GM12891 (cell line): ENCODE measurements around the gene SMC6.

ENCODE experiments used
- DNase-seq: peaks from one replicate; pipeline ENCODE4 v3.0.0; 2011; ENCODE audit warnings: low spot score; ENCODE audit not compliant: insufficient read length
- FAIRE-seq: peaks from 2 replicates; lab custom pipeline; 2011; peaks lifted over from hg19 to GRCh38; lab: Jason Lieb, UNC
- PAX5 ChIP-seq: IDR thresholded peaks from 2 replicates; pipeline ENCODE4 v1.6.1; 2011; ENCODE audit warnings: low read length, moderate library complexity, mild to moderate bottlenecking; ENCODE audit not compliant: insufficient read depth, severe bottlenecking
- POLR2A ChIP-seq: IDR thresholded peaks from 2 replicates; pipeline ENCODE4 v1.6.1; 2011; ENCODE audit warnings: low read depth, low read length, control low read depth
- POLR2AphosphoS5 ChIP-seq: IDR thresholded peaks from 2 replicates; pipeline ENCODE4 v1.6.1; 2011; ENCODE audit warnings: low read depth, low read length, control low read depth
- POU2F2 ChIP-seq: IDR thresholded peaks from 2 replicates; pipeline ENCODE4 v1.6.1; 2011; ENCODE audit warnings: low read depth, mild to moderate bottlenecking, control low read depth, low read length, moderate library complexity
- SPI1 ChIP-seq: IDR thresholded peaks from 2 replicates; pipeline ENCODE4 v1.6.1; 2011; ENCODE audit warnings: low read depth, low read length, control low read depth
- TAF1 ChIP-seq: IDR thresholded peaks from 2 replicates; pipeline ENCODE4 v1.6.1; 2011; ENCODE audit warnings: low read depth, low read length, control low read depth

SMC6 gene

GRCh38 chr2:17791817-17792130, 38.2 kb upstream of the SMC6 start:
- DNase-seq = no peak
- FAIRE-seq = no peak
- TF ChIP-seq SPI1 (no peak), TAF1 (no peak), POLR2A (no peak), PAX5 (no peak), POLR2AphosphoS5 (no peak), POU2F2 (no peak)

- FAIRE-seq (no peak), DNase-seq (no peak)
These were observed 37.7 kb upstream of the SMC6 start for GRCh38 chr2:17791121-17791816.

GRCh38 chr2:17790536-17790935, 36.9 kb upstream of the SMC6 start:
- DNase-seq (no peak), FAIRE-seq (no peak)
- TF ChIP-seq POLR2AphosphoS5 = no peak
- TF ChIP-seq TAF1 = no peak
- no peak for TF ChIP-seq POLR2A
- TF ChIP-seq SPI1 = no peak
- no peak for TF ChIP-seq POU2F2
- no peak for TF ChIP-seq PAX5

More at GRCh38 chr2:17791121-17791816, 37.7 kb upstream of the SMC6 start:
- TF ChIP-seq POU2F2 (no peak), POLR2AphosphoS5 (no peak), SPI1 (no peak)

DNA sequence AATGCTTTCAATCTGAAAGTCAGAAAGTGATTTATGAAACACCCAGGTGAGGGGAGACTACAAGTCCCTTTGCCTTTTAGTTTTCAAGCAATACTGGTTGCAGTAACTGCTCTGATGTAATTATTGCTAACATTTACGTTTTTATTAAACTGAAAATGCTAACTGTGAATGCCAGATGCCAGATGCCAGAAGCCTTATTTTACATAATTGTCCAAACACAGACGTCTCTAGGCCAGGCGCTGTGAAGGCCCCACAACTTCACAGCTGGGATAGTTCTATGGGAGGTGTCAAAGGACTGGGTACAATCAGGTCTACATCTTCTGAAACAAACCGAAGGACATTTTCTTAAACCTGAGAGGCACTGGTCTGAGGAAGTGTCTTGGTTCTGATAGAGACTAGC, 35.2 kb upstream of the SMC6 start:
- FAIRE-seq (no peak), DNase-seq (no peak)
- TF ChIP-seq POU2F2 (no peak), TAF1 (no peak), PAX5 (no peak), POLR2AphosphoS5 (no peak), POLR2A (no peak)

- DNase-seq = no peak
- TF ChIP-seq POU2F2 (no peak), TAF1 (no peak), POLR2AphosphoS5 (no peak), POLR2A (no peak), PAX5 (no peak), SPI1 (no peak)
- FAIRE-seq = no peak
These were observed 33.1 kb upstream of the SMC6 start for GRCh38 chr2:17786727-17787126.

GRCh38 chr2:17781482-17781881, 27.9 kb upstream of the SMC6 start:
- no peak for FAIRE-seq
- no peak for TF ChIP-seq POLR2AphosphoS5
- no peak for TF ChIP-seq POLR2A
- no peak for TF ChIP-seq PAX5
- TF ChIP-seq SPI1 = no peak
- no peak for TF ChIP-seq TAF1
- no peak for DNase-seq

GRCh38 chr2:17780546-17780945, 26.9 kb upstream of the SMC6 start:
- DNase-seq (no peak), FAIRE-seq (no peak)
- no peak for TF ChIP-seq TAF1
- no peak for TF ChIP-seq POLR2AphosphoS5
- no peak for TF ChIP-seq POLR2A
- TF ChIP-seq PAX5 = no peak
- TF ChIP-seq POU2F2 = no peak
- TF ChIP-seq SPI1 = no peak

DNA sequence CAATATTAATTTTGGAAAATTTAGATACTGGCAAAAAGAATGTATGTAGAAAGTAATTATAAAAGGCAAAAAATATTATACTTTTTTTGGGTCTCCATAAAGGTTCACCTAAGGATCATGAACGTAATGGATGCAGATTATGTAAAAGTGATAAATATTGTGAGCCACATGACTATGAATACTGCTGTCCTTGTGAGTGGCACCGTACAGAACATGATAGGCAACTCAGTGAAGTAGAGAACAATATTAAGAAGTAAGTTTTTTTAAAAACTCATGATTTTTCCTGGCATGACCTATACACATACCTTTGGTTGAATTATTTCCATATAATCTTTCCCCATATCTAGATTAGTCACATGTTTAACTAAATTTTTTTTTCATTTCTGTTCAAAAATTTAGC, 18.9 kb upstream of the SMC6 start:
- FAIRE-seq (no peak), DNase-seq (no peak)
- TF ChIP-seq TAF1 (no peak), SPI1 (no peak), POLR2A (no peak), POU2F2 (no peak), PAX5 (no peak), POLR2AphosphoS5 (no peak)

DNA sequence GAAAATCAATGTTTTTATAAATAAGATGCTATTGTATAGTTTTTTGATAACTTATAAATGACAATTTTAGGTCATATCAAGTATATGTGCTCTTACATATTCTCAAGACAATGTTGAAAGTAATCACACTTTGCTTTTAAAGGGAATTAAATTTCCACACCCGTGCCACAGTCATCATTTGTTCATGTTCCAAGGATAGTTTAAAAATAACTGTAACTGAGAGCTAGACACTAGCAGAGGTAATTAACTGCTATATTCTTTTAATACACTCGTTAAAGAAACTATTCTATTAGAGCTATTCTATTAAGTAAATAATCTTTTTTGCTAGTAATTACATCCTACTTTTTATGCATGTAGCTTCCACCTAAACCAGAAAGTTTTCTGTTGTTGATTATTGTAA, 18.3 kb upstream of the SMC6 start:
- no peak for TF ChIP-seq POLR2A
- no peak for FAIRE-seq

GRCh38 chr2:17768894-17769293, 15.3 kb upstream of the SMC6 start:
- DNase-seq = no peak

More for the DNA sequence above, 18.3 kb upstream of the SMC6 start:
- no peak for DNase-seq

GRCh38 chr2:17765398-17765797, 11.8 kb upstream of the SMC6 start:
- no peak for DNase-seq
- FAIRE-seq = no peak

More at GRCh38 chr2:17768894-17769293, 15.3 kb upstream of the SMC6 start:
- no peak for FAIRE-seq
- TF ChIP-seq SPI1 (no peak), POU2F2 (no peak), PAX5 (no peak), TAF1 (no peak), POLR2A (no peak), POLR2AphosphoS5 (no peak)

More at GRCh38 chr2:17765398-17765797, 11.8 kb upstream of the SMC6 start:
- TF ChIP-seq POU2F2 = no peak
- TF ChIP-seq SPI1 = no peak
- no peak for TF ChIP-seq POLR2A
- TF ChIP-seq PAX5 = no peak
- TF ChIP-seq POLR2AphosphoS5 = no peak
- TF ChIP-seq TAF1 = no peak
